A673 (cell line): ENCODE measurements around the gene WHRN. TPM values are rescaled to one million over a fixed set of nuclear protein-coding genes. Genes with fewer than 3 reads are reported as not detected.

Experiments
- Bru-seq: library from RNA; stranded (reverse); fragments of 400-500 nt; gene quantifications from one replicate; lab custom pipeline; 2021; lab: Mats Ljungman, UMichigan
- BruChase-seq, 2 experiments: library from RNA; stranded (reverse); fragments of 400-500 nt; gene quantifications; one replicate each; lab custom pipeline; 2021; lab: Mats Ljungman, UMichigan
- BruUV-seq: library from RNA; stranded (reverse); fragments of 400-500 nt; replicated peaks from 2 replicates; lab custom pipeline; 2021; lab: Mats Ljungman, UMichigan
- CTCF ChIA-PET: fragments of 300-600 bp; sonication (Branson Sonifier 250); formaldehyde crosslinking; loops from one replicate; lab custom pipeline; 2022; ENCODE audit warnings: antibody characterized with exemption; lab: Charles Lee
- POLR2A ChIA-PET: fragments of 300-600 bp; sonication (Branson Sonifier 250); formaldehyde crosslinking; loops from one replicate; lab custom pipeline; 2022; ENCODE audit warnings: antibody characterized with exemption; ENCODE audit not compliant: low non-redundant PET; lab: Charles Lee
- DNase-seq: peaks from one replicate; pipeline ENCODE4 v3.0.0-alpha.2; 2015; ENCODE audit warnings: low spot score
- H3K27ac ChIP-seq: fragments of 200-600 bp; sonication (generic); 2 replicates; pipeline ENCODE4 v1.5.1; 2016; ENCODE audit warnings: mixed run types, low read depth, mild to moderate bottlenecking, mixed read lengths, antibody characterized with exemption, low read length; ENCODE audit not compliant: poor library complexity, severe bottlenecking
- H3K27me3 ChIP-seq: fragments of 200-600 bp; sonication (generic); replicated peaks from 2 replicates; pipeline ENCODE4 v1.6.1; 2017; ENCODE audit warnings: mixed run types, low read depth, mild to moderate bottlenecking, mixed read lengths, antibody characterized with exemption, low read length; ENCODE audit not compliant: insufficient read depth, poor library complexity
- H3K36me3 ChIP-seq: fragments of 200-600 bp; sonication (generic); 2 replicates; pipeline ENCODE4 v1.6.1; 2016; ENCODE audit warnings: mixed run types, mild to moderate bottlenecking, mixed read lengths, antibody characterized with exemption, low read length; ENCODE audit not compliant: insufficient read depth, poor library complexity, severe bottlenecking
- H3K4me1 ChIP-seq: fragments of 200-600 bp; sonication (generic); 2 replicates; pipeline ENCODE4 v1.6.1; 2017; ENCODE audit warnings: mixed run types, mild to moderate bottlenecking, mixed read lengths, antibody characterized with exemption, low read length; ENCODE audit not compliant: insufficient read depth, poor library complexity, severe bottlenecking
- H3K4me3 ChIP-seq: fragments of 200-600 bp; sonication (generic); 2 replicates; pipeline ENCODE4 v1.5.1; 2016; ENCODE audit warnings: low read depth, mixed run types, mild to moderate bottlenecking, mixed read lengths, low read length; ENCODE audit not compliant: poor library complexity, severe bottlenecking
- H3K9me3 ChIP-seq: fragments of 200-600 bp; sonication (generic); 2 replicates; pipeline ENCODE4 v1.6.1; 2016; ENCODE audit warnings: mixed run types, low read depth, mild to moderate bottlenecking, mixed read lengths, antibody characterized with exemption, low read length; ENCODE audit not compliant: poor library complexity, severe bottlenecking
- CTCF ChIP-seq: fragments of 300-800, 200-600 bp; sonication (generic); conservative IDR thresholded peaks from 2 replicates; pipeline ENCODE4 v1.5.1; 2017; ENCODE audit warnings: low read depth, mild to moderate bottlenecking, antibody characterized with exemption, low read length, moderate library complexity, mixed read lengths
- EZH2 ChIP-seq: fragments of 200-600 bp; sonication (generic); IDR thresholded peaks from 2 replicates; pipeline ENCODE4 v1.6.1; 2017; ENCODE audit warnings: borderline replicate concordance, low read depth, mild to moderate bottlenecking, mixed read lengths, antibody characterized with exemption, low read length; ENCODE audit not compliant: poor library complexity, severe bottlenecking
- intact Hi-C: fragments of 100-400 bp; cut with micrococcal nuclease; formaldehyde crosslinking; loops from one replicate; pipeline ENCODE4 v1.10.0; 2022; ENCODE audit not compliant: unreplicated experiment
- long read RNA-seq: library from polyadenylated mRNA; stranded (forward); transcript quantifications from one replicate; pipeline ENCODE4 v2.0.0, GENCODE V29; 2022
- total RNA-seq: library from RNA; stranded (reverse); gene quantifications from 2 replicates; pipeline ENCODE4 v1.2.3, GENCODE V29; 2021

The WHRN gene
- total RNA-seq = 9.1 and 11.5 TPM in 2 replicates
- Bru-seq, nascent RNA = percentile 51 among the genes with signal in this experiment
- BruChase-seq, experiment 1, labeled RNA remaining after a 2-hour chase = percentile 56 among the genes with signal in this experiment
- percentile 52 among the genes with signal in this experiment for BruChase-seq, experiment 2, labeled RNA remaining after a 6-hour chase
- long read RNA-seq, partial matches to known transcripts = 7 of 24 reads
- long read RNA-seq, other reads (novel, unspliced or antisense) = 11 of 24 reads

GRCh38 chr9:114505187-114506081 is at the start of gene WHRN:
TSS of gene WHRN (minus strand) at chr9:114505473. CDS start at chr9:114504801, 672 bp downstream.
- BruUV-seq = no TSS peak
- peak within 1 kb of the TSS; percentile 62 for H3K27ac ChIP-seq

DNA sequence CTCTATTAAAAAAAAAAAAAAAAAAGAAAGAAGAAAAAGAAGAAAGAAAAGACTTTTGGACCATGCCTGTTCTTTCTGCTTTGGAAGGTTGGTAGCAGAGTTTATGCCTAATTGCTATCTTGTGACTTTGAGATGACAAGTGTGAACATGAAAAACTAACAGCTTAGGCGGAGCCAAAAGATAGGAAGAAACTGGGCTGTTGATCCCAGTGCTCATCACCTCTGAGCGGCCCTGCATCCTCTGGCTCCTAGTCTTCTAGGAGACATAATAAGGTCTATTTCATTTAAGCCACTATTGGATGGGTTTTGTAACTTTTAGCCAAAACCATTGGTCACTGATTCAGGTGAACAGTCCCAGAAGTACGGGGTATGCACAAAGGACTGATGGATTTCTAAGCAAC is 47.9 kb upstream of the WHRN start:
- CTCF ChIA-PET = no interaction called here
- no peak overlapping the region for H3K27ac ChIP-seq
- intact Hi-C loops = no loop called here

More at GRCh38 chr9:114505187-114506081, at the start of gene WHRN:
- H3K4me1 ChIP-seq = peaks cover 27% of the 10 kb centered on the region
- no peaks in the 10 kb centered on the region for H3K9me3 ChIP-seq
- H3K4me3 ChIP-seq = peak within 1 kb of the TSS; percentile 77
- peaks cover 34% of the 10 kb centered on the region for H3K27me3 ChIP-seq
- intact Hi-C loops = no loop called here
- no peaks in the 10 kb centered on the region for H3K36me3 ChIP-seq
- DNase-seq = peak; percentile 94
- ChIA-PET POLR2A (no interaction called here), CTCF (no interaction called here)
- TF ChIP-seq EZH2 (no peak), CTCF (no peak)

More for the DNA sequence above, 47.9 kb upstream of the WHRN start:
- H3K4me1 ChIP-seq = no peaks in the 10 kb centered on the region
- no peaks in the 10 kb centered on the region for H3K36me3 ChIP-seq
- TF ChIP-seq CTCF = no peak
- no peak for TF ChIP-seq EZH2
- H3K27me3 ChIP-seq = peaks cover 4% of the 10 kb centered on the region
- no peak overlapping the region for H3K4me3 ChIP-seq
- no TSS peak for BruUV-seq
- no peaks in the 10 kb centered on the region for H3K9me3 ChIP-seq
- no peak for DNase-seq
- POLR2A ChIA-PET = no interaction called here
